Measurements from ENCODE around the gene MRPL39.

Gene MRPL39

GRCh38 chr21:25536752-25537151 lies 70.5 kb downstream of the MRPL39 start:
- no peak for TF ChIP-seq EGR1 (IDR thresholded peaks at IDR 0.05)
- TF ChIP-seq YY1 (IDR thresholded peaks at IDR 0.05; ENCODE audit: low read depth): no peak
- TF ChIP-seq CEBPB (IDR thresholded peaks at IDR 0.05): no peak
- no peak for TF ChIP-seq TCF12 (IDR thresholded peaks at IDR 0.05; ENCODE audit: low read depth)
- TF ChIP-seq ZBTB7A (IDR thresholded peaks at IDR 0.05; ENCODE audit: low read depth): no peak
- no peak for TF ChIP-seq NFIC (IDR thresholded peaks at IDR 0.05)

GRCh38 chr21:25535849-25536248 lies 71.4 kb downstream of the MRPL39 start:
- TF ChIP-seq CREB1 (IDR thresholded peaks at IDR 0.05; ENCODE audit: low read depth) (no peak), TAF1 (IDR thresholded peaks at IDR 0.05; ENCODE audit: low read depth) (no peak), MAX (IDR thresholded peaks at IDR 0.05) (no peak), YY1 (IDR thresholded peaks at IDR 0.05; ENCODE audit: low read depth) (no peak), EGR1 (IDR thresholded peaks at IDR 0.05) (no peak), RAD21 (IDR thresholded peaks at IDR 0.05; ENCODE audit: low read depth) (no peak), USF1 (IDR thresholded peaks at IDR 0.05) (no peak), EP300 (IDR thresholded peaks at IDR 0.05; ENCODE audit: borderline replicate concordance) (no peak), FOXM1 (IDR thresholded peaks at IDR 0.05; ENCODE audit: borderline replicate concordance, low read depth) (no peak), ZBTB7A (IDR thresholded peaks at IDR 0.05; ENCODE audit: low read depth) (no peak), REST (IDR thresholded peaks at IDR 0.05; ENCODE audit: low read depth) (no peak), CEBPB (IDR thresholded peaks at IDR 0.05) (no peak), TCF12 (IDR thresholded peaks at IDR 0.05; ENCODE audit: low read depth) (no peak), NFIC (IDR thresholded peaks at IDR 0.05) (no peak), TEAD4 (IDR thresholded peaks at IDR 0.05) (no peak)

All from Ishikawa (cell line).